ENCODE data around the gene CCDC92.

GRCh38 chr12:124007826-124008570, 35.4 kb upstream of the CCDC92 start:
- TF ChIP-seq SMARCC2 (IDR thresholded peaks at IDR 0.05) (no peak), SNRNP70 (IDR thresholded peaks at IDR 0.05; ENCODE audit: low read depth, low read length) (no peak), CTCF (CRISPR knock-in tag; IDR thresholded peaks at IDR 0.05) (no peak), RAD21 (CRISPR knock-in tag; IDR thresholded peaks at IDR 0.05) (no peak), TSC22D2 (CRISPR knock-in tag; IDR thresholded peaks at IDR 0.05; ENCODE audit: borderline replicate concordance) (no peak), TGIF2 (CRISPR knock-in tag; IDR thresholded peaks at IDR 0.05) (no peak), ZNF704 (CRISPR knock-in tag; IDR thresholded peaks at IDR 0.05; ENCODE audit: borderline replicate concordance) (no peak), POLR2A (IDR thresholded peaks at IDR 0.05; ENCODE audit: insufficient read depth in 1 of 2, low read depth in 2 of 2, low read length in 2 of 2) (no peak), MTF1 (CRISPR knock-in tag; IDR thresholded peaks at IDR 0.05) (no peak)

All from HepG2 (cell line).